Measurements from ENCODE around the gene MAN1A1. TPM values are rescaled to one million over a fixed set of nuclear protein-coding genes. Genes with fewer than 3 reads are reported as not detected.

The MAN1A1 gene
- polyA plus RNA-seq, 1 donor (not counting 4 experiments of a cell fraction or from before 2014, with no cell fraction given) = 20.2 TPM

GRCh38 chr6:119129968-119130484 is 219.5 kb downstream of the MAN1A1 start:
- Histone ChIP-seq H3K4me2 (ENCODE audit: control insufficient read depth, extremely low read depth, insufficient read depth, low read depth, low read length) (peak overlapping the region; percentile 61), H3K27ac (ENCODE audit: control insufficient read depth, insufficient read depth, low read length) (peak overlapping the region; percentile 66), H4K20me1 (ENCODE audit: control insufficient read depth, extremely low read depth, insufficient read depth, low read length) (no peaks in the 10 kb centered on the region), H3K9ac (ENCODE audit: control insufficient read depth, extremely low read depth, insufficient read depth, low read length) (peak overlapping the region; percentile 23), H3K9me3 (ENCODE audit: control insufficient read depth, low read depth, low read length) (no peaks in the 10 kb centered on the region), H3K9me1 (ENCODE audit: control insufficient read depth, extremely low read depth, insufficient read depth, low read length) (no peaks in the 10 kb centered on the region), H3K79me2 (ENCODE audit: control insufficient read depth, insufficient read depth, low read length) (no peaks in the 10 kb centered on the region), H3K36me3 (ENCODE audit: control insufficient read depth in 2 of 2, extremely low read depth in 1 of 2, insufficient read depth in 2 of 2, low read length in 2 of 2) (no peaks in the 10 kb centered on the region), H3K4me1 (ENCODE audit: control insufficient read depth, extremely low read depth, insufficient read depth, low read length) (peaks cover 15% of the 10 kb centered on the region), H3K27me3 (ENCODE audit: control insufficient read depth, extremely low read depth, insufficient read depth, low read length) (no peaks in the 10 kb centered on the region), H3K4me3 (ENCODE audit: control insufficient read depth in 2 of 3, extremely low read depth in 1 of 3, insufficient read depth in 2 of 3, low read depth in 1 of 3, low read length in 3 of 3) (peak overlapping the region in 2 of 3 experiments; percentile 16 to 48), H2AFZ (ENCODE audit: control insufficient read depth, low read length) (no peak overlapping the region)
- FAIRE-seq = no peak
- no peak for DNase-seq (ENCODE audit: low read depth, low spot score)
- TF ChIP-seq CTCF (optimal IDR thresholded peaks at IDR 0.05 in 1 of 3, IDR thresholded peaks at IDR 0.05 in 1 of 3, conservative IDR thresholded peaks at IDR 0.05 in 1 of 3; ENCODE audit: extremely low read depth in 1 of 3, insufficient read depth in 2 of 3, low read length in 3 of 3) (no peak), EZH2 (IDR thresholded peaks at IDR 0.05; ENCODE audit: low read length) (no peak)
- dilution Hi-C loops (cut with MboI; ENCODE audit: extremely low pct_ligation_motif_present, low sequenced_read_pairs) = no loop called here

- peak overlapping the region in 2 of 3 experiments; percentile 16 to 48 for H3K4me3 ChIP-seq (ENCODE audit: control insufficient read depth in 2 of 3, extremely low read depth in 1 of 3, insufficient read depth in 2 of 3, low read depth in 1 of 3, low read length in 3 of 3)
Observed at GRCh38 chr6:119129148-119129967, 220.2 kb downstream of the MAN1A1 start.

More at GRCh38 chr6:119129148-119129967, 220.2 kb downstream of the MAN1A1 start:
- no peak overlapping the region for H2AFZ ChIP-seq (ENCODE audit: control insufficient read depth, low read length)
- peaks cover 15% of the 10 kb centered on the region for H3K4me1 ChIP-seq (ENCODE audit: control insufficient read depth, extremely low read depth, insufficient read depth, low read length)
- TF ChIP-seq EZH2 (IDR thresholded peaks at IDR 0.05; ENCODE audit: low read length) (no peak), CTCF (optimal IDR thresholded peaks at IDR 0.05 in 1 of 3, IDR thresholded peaks at IDR 0.05 in 1 of 3, conservative IDR thresholded peaks at IDR 0.05 in 1 of 3; ENCODE audit: extremely low read depth in 1 of 3, insufficient read depth in 2 of 3, low read length in 3 of 3) (peak in 2 of 3 experiments; percentile 60 to 73)
- H3K27ac ChIP-seq (ENCODE audit: control insufficient read depth, insufficient read depth, low read length) = peak overlapping the region; percentile 66
- no peaks in the 10 kb centered on the region for H3K79me2 ChIP-seq (ENCODE audit: control insufficient read depth, insufficient read depth, low read length)
- peak overlapping the region; percentile 61 for H3K4me2 ChIP-seq (ENCODE audit: control insufficient read depth, extremely low read depth, insufficient read depth, low read depth, low read length)
- dilution Hi-C loops (cut with MboI; ENCODE audit: extremely low pct_ligation_motif_present, low sequenced_read_pairs) = no loop called here
- H4K20me1 ChIP-seq (ENCODE audit: control insufficient read depth, extremely low read depth, insufficient read depth, low read length) = no peaks in the 10 kb centered on the region
- no peaks in the 10 kb centered on the region for H3K27me3 ChIP-seq (ENCODE audit: control insufficient read depth, extremely low read depth, insufficient read depth, low read length)
- H3K36me3 ChIP-seq (ENCODE audit: control insufficient read depth in 2 of 2, extremely low read depth in 1 of 2, insufficient read depth in 2 of 2, low read length in 2 of 2) = no peaks in the 10 kb centered on the region
- H3K9ac ChIP-seq (ENCODE audit: control insufficient read depth, extremely low read depth, insufficient read depth, low read length) = peak overlapping the region; percentile 23
- H3K9me3 ChIP-seq (ENCODE audit: control insufficient read depth, low read depth, low read length) = no peaks in the 10 kb centered on the region
- FAIRE-seq (peak; percentile 80), DNase-seq (ENCODE audit: low read depth, low spot score) (no peak)
- no peaks in the 10 kb centered on the region for H3K9me1 ChIP-seq (ENCODE audit: control insufficient read depth, extremely low read depth, insufficient read depth, low read length)

All from keratinocyte (primary cell).